ENCODE measurements around the gene SRGAP2C.
"Not testable (repeated sequence)": the region's sequence is repeated elsewhere in the genome, so short reads cannot be mapped to it uniquely, and the experiment has no call there.

SRGAP2C gene

GRCh38 chr1:121184290-121185127, at the start of gene SRGAP2C, which contains the start of gene FAM72B:
TSS of gene SRGAP2C (plus strand) at chr1:121184975. CDS start at chr1:121187447, 2,472 bp downstream.
TSS of gene FAM72B (minus strand) at chr1:121184340. CDS start at chr1:121183489, 851 bp downstream.
- peak; percentile 71 to 81 for DNase-seq (ENCODE audit: low read depth in 2 of 2)

- DNase-seq (ENCODE audit: low read depth in 2 of 2): not testable (repeated sequence)
Observed at GRCh38 chr1:121140393-121140792, 44.4 kb upstream of the SRGAP2C start.

GRCh38 chr1:121148489-121149190, 36.1 kb upstream of the SRGAP2C start:
- not testable (repeated sequence) for DNase-seq (ENCODE audit: low read depth in 2 of 2)

- DNase-seq (ENCODE audit: low read depth in 2 of 2): not testable (repeated sequence)
Observed at GRCh38 chr1:121151294-121151693, 33.5 kb upstream of the SRGAP2C start.

- DNase-seq (ENCODE audit: low read depth in 2 of 2): not testable (repeated sequence)
Observed at GRCh38 chr1:121152788-121153187, 32.0 kb upstream of the SRGAP2C start.

GRCh38 chr1:121154811-121155210, 30.0 kb upstream of the SRGAP2C start:
- DNase-seq (ENCODE audit: low read depth in 2 of 2): not testable (repeated sequence)

- not testable (repeated sequence) for DNase-seq (ENCODE audit: low read depth in 2 of 2)
Observed at GRCh38 chr1:121155671-121156358, 29.0 kb upstream of the SRGAP2C start.

GRCh38 chr1:121156958-121157603, 27.7 kb upstream of the SRGAP2C start:
- DNase-seq (ENCODE audit: low read depth in 2 of 2): not testable (repeated sequence)

GRCh38 chr1:121157609-121158008, 27.2 kb upstream of the SRGAP2C start:
- DNase-seq (ENCODE audit: low read depth in 2 of 2): not testable (repeated sequence)

GRCh38 chr1:121160118-121160517, 24.7 kb upstream of the SRGAP2C start:
- DNase-seq (ENCODE audit: low read depth in 2 of 2): not testable (repeated sequence)

- not testable (repeated sequence) for DNase-seq (ENCODE audit: low read depth in 2 of 2)
Observed at GRCh38 chr1:121161199-121161901, 23.4 kb upstream of the SRGAP2C start.

GRCh38 chr1:121163850-121164757, 20.7 kb upstream of the SRGAP2C start:
- not testable (repeated sequence) for DNase-seq (ENCODE audit: low read depth in 2 of 2)

GRCh38 chr1:121165296-121165695, 19.5 kb upstream of the SRGAP2C start:
- DNase-seq (ENCODE audit: low read depth in 2 of 2): not testable (repeated sequence)

GRCh38 chr1:121167225-121167738, 17.5 kb upstream of the SRGAP2C start:
- not testable (repeated sequence) for DNase-seq (ENCODE audit: low read depth in 2 of 2)

GRCh38 chr1:121168152-121168668, 16.6 kb upstream of the SRGAP2C start:
- not testable (repeated sequence) for DNase-seq (ENCODE audit: low read depth in 2 of 2)

GRCh38 chr1:121176649-121177048, 8.1 kb upstream of the SRGAP2C start:
- not testable (repeated sequence) for DNase-seq (ENCODE audit: low read depth in 2 of 2)

GRCh38 chr1:121178197-121178596, 6.6 kb upstream of the SRGAP2C start:
- DNase-seq (ENCODE audit: low read depth in 2 of 2): not testable (repeated sequence)

GRCh38 chr1:121183867-121184266, 908 bp upstream of the SRGAP2C start:
- not testable (repeated sequence) for DNase-seq (ENCODE audit: low read depth in 2 of 2)

GRCh38 chr1:121185140-121185708, 449 bp downstream of the SRGAP2C start:
- not testable (repeated sequence) for DNase-seq (ENCODE audit: low read depth in 2 of 2)
